Posterior vena cava (tissue), 2 donors: ENCODE data around the gene KRTAP4-11. TPM values are rescaled to one million over a fixed set of nuclear protein-coding genes. Genes with fewer than 3 reads are reported as not detected.
"Not testable (repeated sequence)": the region's sequence is repeated elsewhere in the genome, so short reads cannot be mapped to it uniquely, and the experiment has no call there.

Source experiments
- DNase-seq: peaks from one replicate; pipeline ENCODE4 v3.0.0-alpha.2; 2020; ENCODE audit warnings: low spot score
- intact Hi-C, 2 donors: fragments of 100-400 bp; cut with DNase I; formaldehyde crosslinking; loops; one replicate each; pipeline versions ENCODE4 v1.14.1 to v1.14.2; 2022 to 2023
- total RNA-seq, 2 donors: library from RNA; stranded (reverse); fragmentation: NEBNext Ultra II Directional; extraction: Animal tissue kit (Norgen Biotek cat#: 25700); gene quantifications; one replicate each; pipeline ENCODE4 v1.2.1, GENCODE V29; 2021
- donor health status: DM: yes; HTN: yes; CAD: no.
- donor health status: DM: yes; HTN: yes; CAD: no.

Gene KRTAP4-11
- total RNA-seq, 2 donors from 2014 or later = not detected

DNA sequence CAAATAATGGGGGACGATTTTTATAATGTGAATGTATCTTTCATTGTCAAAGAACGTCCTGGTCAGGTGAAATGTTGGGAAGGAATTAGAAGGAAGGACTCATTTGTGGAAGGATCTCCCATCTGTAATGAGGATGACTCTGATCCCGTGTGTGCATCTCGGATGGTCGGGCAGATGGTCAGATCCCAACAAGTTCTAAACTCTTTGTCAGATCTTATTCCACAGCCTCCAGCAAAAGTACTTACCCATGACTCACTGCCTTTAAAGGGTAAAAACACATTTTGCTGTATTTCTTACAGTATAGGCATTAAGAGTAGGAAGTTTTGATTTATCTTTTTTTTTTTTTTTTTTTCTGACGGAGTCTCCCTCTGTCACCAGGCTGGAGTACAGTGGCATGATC is 19.7 kb downstream of the KRTAP4-11 start:
- no peak for DNase-seq
- intact Hi-C loops = no loop called here

DNA sequence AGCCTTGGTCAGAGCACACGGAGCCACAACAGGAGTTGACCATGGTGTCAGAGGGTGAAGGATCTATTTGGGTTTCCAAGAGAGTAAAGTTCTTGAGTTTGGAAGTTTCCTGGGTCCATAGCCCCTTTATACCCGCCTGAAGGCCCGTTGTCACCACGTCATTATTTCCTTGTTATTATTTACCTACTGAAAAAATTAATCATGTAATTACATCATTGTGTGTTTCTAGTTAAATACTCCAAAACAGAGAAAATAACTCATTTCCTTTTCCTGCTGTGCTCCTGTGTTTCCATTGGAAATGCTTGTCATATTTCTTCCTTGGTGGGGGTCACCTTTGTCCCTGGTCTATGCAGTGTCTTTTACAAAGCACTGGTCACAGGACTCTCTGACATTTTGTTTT is 20.1 kb downstream of the KRTAP4-11 start, which contains the start of gene KRTAP4-8:
Gene KRTAP4-8 (minus strand): TSS at position 101 of the 400 bp plus-strand sequence. CDS start 58 bp downstream, at position 43.
- no peak for DNase-seq
- intact Hi-C loops = no loop called here

DNA sequence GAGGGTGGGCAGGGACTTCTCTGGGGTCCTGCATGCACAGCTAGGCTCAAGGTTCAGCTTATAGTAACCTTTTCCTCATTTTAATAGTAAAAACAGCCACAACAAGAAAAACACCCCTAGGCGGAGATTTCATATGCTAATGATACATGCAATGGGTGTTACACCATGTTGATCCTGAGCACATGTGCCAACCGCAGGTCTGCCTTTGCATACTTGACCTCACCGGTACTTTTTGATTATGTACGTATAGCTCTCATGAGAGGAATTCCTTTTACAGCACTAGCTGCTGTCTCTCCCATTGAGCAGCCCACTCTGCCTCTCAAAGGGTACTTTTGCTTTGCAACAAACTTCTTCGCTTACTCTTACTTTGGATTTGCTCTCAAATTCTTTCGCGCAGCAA is 22.1 kb downstream of the KRTAP4-11 start:
- no peak for DNase-seq
- intact Hi-C loops = no loop called here

DNA sequence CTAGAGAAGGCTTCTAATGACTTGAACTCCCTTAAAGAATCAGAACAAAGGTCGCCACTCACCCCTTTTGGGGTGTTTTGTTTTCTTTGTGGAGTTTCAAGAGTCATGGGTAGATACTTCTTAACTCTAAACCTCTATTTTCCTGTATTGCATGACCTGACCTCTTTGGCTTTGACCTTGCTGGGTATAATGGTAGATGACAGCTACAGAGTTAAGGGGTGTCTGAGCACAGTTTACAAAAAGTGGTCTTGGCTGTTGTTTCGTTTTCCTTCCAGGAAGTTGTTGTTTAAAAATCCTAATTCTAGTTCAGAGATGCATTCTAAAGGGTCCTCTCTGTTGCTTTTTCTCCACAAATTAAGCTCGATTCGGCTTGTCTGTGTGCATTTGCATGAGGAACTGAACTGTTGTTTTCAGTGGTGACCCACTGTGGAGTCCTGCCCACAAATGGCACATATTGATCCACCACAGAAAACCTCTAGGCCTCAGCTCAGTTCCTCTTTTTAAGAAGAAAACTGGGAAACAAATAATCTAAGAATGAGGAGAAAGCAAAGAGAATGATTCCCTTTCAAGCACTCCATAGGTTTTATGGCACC is 29.3 kb downstream of the KRTAP4-11 start:
- intact Hi-C loops = loop anchor here in 1 of 2 donors (1.0 kb wide), 1 partner anchor 19 kb away; no protein-coding TSS in a partner anchor
- not testable (repeated sequence) for DNase-seq

- intact Hi-C loops = not testable (repeated sequence)
These were observed 33.9 kb downstream of the KRTAP4-11 start, which contains the start of gene KRTAP4-7 for GRCh38 chr17:41084100-41084856. Gene KRTAP4-7, plus strand, starts transcription at chr17:41084150. Its CDS starts 57 bp downstream, at chr17:41084207.

DNA sequence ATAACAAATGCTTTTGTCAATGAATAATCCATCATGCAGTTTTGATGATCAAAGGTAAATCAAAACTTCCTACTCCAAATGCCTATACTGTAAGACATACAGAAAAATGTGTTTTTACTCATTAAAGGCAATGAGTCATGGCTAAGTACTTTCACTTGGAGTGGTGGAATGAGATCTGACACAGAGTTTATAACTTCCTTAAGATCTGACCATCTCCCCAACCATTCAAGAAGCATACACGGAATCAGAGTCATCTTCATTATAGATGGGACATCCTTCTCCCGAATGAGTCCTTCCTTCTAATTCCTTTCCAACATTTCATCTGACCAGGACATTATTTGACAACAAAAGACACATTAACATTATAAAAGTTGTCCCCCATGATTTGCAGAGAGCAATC is 34.7 kb downstream of the KRTAP4-11 start:
- intact Hi-C loops, DNase-seq: not testable (repeated sequence)

More at GRCh38 chr17:41084100-41084856, 33.9 kb downstream of the KRTAP4-11 start, which contains the start of gene KRTAP4-7:
- DNase-seq = not testable (repeated sequence)

- intact Hi-C loops = no loop called here
- no peak for DNase-seq
These were observed 35.5 kb downstream of the KRTAP4-11 start for GRCh38 chr17:41082626-41083025.

- no peak for DNase-seq
- intact Hi-C loops = no loop called here
These were observed 41.4 kb downstream of the KRTAP4-11 start for GRCh38 chr17:41076788-41077187.

DNA sequence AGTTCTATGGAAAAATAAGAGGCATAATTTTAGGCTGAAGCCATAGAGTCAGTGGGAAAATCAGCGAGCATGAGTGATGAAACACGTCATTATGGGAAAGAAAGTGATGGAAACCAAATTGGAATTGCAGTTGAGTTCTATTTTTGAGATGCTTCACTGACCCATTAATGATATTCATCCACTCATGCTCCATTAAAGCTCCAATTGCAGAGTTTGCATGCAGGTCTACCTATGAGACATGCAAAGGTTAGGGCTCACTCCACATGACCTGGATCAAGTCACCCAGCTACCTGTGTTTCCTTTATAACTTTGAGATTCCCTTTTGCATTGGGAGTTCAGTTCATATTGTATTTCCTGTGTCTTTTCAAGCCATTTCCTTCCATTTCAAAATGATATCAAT is 44.5 kb downstream of the KRTAP4-11 start:
- intact Hi-C loops = no loop called here
- no peak for DNase-seq

- intact Hi-C loops = no loop called here
These were observed 46.4 kb downstream of the KRTAP4-11 start for GRCh38 chr17:41071606-41072360.

DNA sequence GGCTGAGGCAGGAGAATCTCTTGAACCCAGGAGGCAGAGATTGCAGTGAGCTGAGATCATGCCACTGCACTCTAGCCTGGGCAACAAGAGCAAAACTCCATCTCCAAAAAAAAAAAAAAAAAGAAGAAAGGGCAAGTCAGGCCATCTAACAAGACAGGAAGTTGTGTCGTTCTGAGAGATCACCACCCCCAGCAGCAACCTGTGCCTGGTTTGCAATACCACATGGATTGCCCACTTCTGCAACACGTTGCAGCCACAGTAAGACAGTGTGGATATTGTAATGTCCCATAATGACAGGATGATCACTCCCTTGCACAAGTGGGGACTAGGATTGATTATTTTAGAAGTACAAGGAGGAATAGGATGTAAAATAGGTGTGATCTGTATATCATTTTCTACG is 49.1 kb downstream of the KRTAP4-11 start:
- DNase-seq = no peak
- intact Hi-C loops = no loop called here

More at GRCh38 chr17:41071606-41072360, 46.4 kb downstream of the KRTAP4-11 start:
- no peak for DNase-seq

DNA sequence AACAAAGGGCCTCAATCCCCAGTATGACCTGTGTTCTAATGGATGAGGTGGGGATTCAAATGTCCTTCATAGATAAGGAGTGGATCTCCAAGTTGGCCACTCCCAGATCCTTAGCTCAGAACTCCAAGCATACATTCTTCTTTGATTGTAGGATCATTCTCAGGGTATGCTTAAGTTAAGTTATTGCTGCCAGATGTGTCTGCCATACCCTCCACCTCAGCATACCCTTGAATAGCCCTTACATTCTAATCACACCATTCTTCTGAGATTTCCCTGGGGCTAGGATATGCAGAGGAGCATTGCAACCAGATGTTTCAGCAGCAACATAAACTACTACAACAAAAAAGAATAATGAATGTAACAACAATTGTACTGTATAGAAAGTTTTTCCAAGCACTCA is 50.9 kb downstream of the KRTAP4-11 start:
- DNase-seq = no peak
- intact Hi-C loops = no loop called here

Other genes starting within 250 kb of the KRTAP4-11 start
- not detected for gene KRT20, start 233.1 kb downstream of the KRTAP4-11 start, total RNA-seq
- under 1 TPM; 0.24 to 0.37 TPM for gene KRT23, start 180.7 kb downstream of the KRTAP4-11 start, total RNA-seq
- gene KRT39, start 151.4 kb downstream of the KRTAP4-11 start, total RNA-seq = not detected
- not detected for gene KRT40, start 134.0 kb downstream of the KRTAP4-11 start, total RNA-seq
- not detected for gene KRTAP3-3, start 124.2 kb downstream of the KRTAP4-11 start, total RNA-seq
- gene KRTAP3-2, start 118.5 kb downstream of the KRTAP4-11 start, total RNA-seq = not detected
- not detected for gene KRTAP3-1, start 109.2 kb downstream of the KRTAP4-11 start, total RNA-seq
- not detected for gene KRTAP1-5, start 91.2 kb downstream of the KRTAP4-11 start, total RNA-seq
- not detected for gene KRTAP1-4, start 88.2 kb downstream of the KRTAP4-11 start, total RNA-seq
- not detected for gene KRTAP1-3, start 83.5 kb downstream of the KRTAP4-11 start, total RNA-seq
- gene KRTAP1-1, start 76.9 kb downstream of the KRTAP4-11 start, total RNA-seq = not detected
- gene KRTAP2-1, start 71.1 kb downstream of the KRTAP4-11 start, total RNA-seq = not detected
- not detected for gene KRTAP2-2, start 63.1 kb downstream of the KRTAP4-11 start, total RNA-seq
- not detected for gene KRTAP2-3, start 58.3 kb downstream of the KRTAP4-11 start, total RNA-seq
- not detected for gene KRTAP2-4, start 52.5 kb downstream of the KRTAP4-11 start, total RNA-seq
- gene KRTAP4-7, start 34.2 kb downstream of the KRTAP4-11 start, total RNA-seq = not detected
- not detected for gene KRTAP4-8, start 20.2 kb downstream of the KRTAP4-11 start, total RNA-seq
- gene KRTAP4-16, start 16.2 kb downstream of the KRTAP4-11 start, total RNA-seq = not detected
- gene KRTAP4-9, start 13.0 kb downstream of the KRTAP4-11 start, total RNA-seq = not detected
- not detected for gene KRTAP4-12, start 5.8 kb upstream of the KRTAP4-11 start, total RNA-seq
- not detected for gene KRTAP4-6, start 22.2 kb upstream of the KRTAP4-11 start, total RNA-seq
- not detected for gene KRTAP4-5, start 31.5 kb upstream of the KRTAP4-11 start, total RNA-seq
- gene KRTAP4-4, start 42.4 kb upstream of the KRTAP4-11 start, total RNA-seq = not detected
- not detected for gene KRTAP4-3, start 49.8 kb upstream of the KRTAP4-11 start, total RNA-seq
- not detected for gene KRTAP4-2, start 59.8 kb upstream of the KRTAP4-11 start, total RNA-seq
- gene KRTAP4-1, start 66.5 kb upstream of the KRTAP4-11 start, total RNA-seq = not detected
- gene KRTAP9-1, start 71.5 kb upstream of the KRTAP4-11 start, total RNA-seq = not detected
- not detected for gene KRTAP9-2, start 108.3 kb upstream of the KRTAP4-11 start, total RNA-seq
- not detected for gene KRTAP9-3, start 114.1 kb upstream of the KRTAP4-11 start, total RNA-seq
- not detected for gene KRTAP9-8, start 119.6 kb upstream of the KRTAP4-11 start, total RNA-seq
- not detected for gene KRTAP9-4, start 131.3 kb upstream of the KRTAP4-11 start, total RNA-seq
- gene KRTAP9-9, start 137.0 kb upstream of the KRTAP4-11 start, total RNA-seq = not detected
- gene KRTAP9-6, start 147.0 kb upstream of the KRTAP4-11 start, total RNA-seq = not detected
- gene KRTAP9-7, start 157.3 kb upstream of the KRTAP4-11 start, total RNA-seq = not detected
- not detected for gene KRTAP29-1, start 184.5 kb upstream of the KRTAP4-11 start, total RNA-seq
- not detected for gene KRTAP16-1, start 190.9 kb upstream of the KRTAP4-11 start, total RNA-seq
- gene KRTAP17-1, start 197.3 kb upstream of the KRTAP4-11 start, total RNA-seq = not detected
- gene KRT33A, start 232.5 kb upstream of the KRTAP4-11 start, total RNA-seq = not detected